NCI-H1694 (cell line): ENCODE results near the gene CNOT2.
"Not testable (repeated sequence)": the region's sequence is repeated elsewhere in the genome, so short reads cannot be mapped to it uniquely, and the experiment has no call there.

Experiments used
- DNase-seq: peaks from one replicate; lab custom pipeline; 2025; lab: John Stamatoyannopoulos, UW

The CNOT2 gene

DNA sequence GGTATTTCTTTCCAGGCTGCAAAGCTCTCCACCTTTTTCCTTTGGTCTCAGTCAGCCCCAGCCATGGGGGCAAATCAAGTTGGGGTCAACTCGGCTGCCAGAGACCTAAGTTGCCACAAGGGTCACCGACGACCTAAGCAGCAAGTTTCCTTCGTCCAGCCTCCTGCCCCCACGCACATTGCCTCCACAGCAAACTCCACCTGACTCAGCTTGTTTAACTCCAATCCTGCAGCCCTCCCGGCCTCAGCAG lies 122.1 kb downstream of the CNOT2 start:
- DNase-seq, result no peak

DNA sequence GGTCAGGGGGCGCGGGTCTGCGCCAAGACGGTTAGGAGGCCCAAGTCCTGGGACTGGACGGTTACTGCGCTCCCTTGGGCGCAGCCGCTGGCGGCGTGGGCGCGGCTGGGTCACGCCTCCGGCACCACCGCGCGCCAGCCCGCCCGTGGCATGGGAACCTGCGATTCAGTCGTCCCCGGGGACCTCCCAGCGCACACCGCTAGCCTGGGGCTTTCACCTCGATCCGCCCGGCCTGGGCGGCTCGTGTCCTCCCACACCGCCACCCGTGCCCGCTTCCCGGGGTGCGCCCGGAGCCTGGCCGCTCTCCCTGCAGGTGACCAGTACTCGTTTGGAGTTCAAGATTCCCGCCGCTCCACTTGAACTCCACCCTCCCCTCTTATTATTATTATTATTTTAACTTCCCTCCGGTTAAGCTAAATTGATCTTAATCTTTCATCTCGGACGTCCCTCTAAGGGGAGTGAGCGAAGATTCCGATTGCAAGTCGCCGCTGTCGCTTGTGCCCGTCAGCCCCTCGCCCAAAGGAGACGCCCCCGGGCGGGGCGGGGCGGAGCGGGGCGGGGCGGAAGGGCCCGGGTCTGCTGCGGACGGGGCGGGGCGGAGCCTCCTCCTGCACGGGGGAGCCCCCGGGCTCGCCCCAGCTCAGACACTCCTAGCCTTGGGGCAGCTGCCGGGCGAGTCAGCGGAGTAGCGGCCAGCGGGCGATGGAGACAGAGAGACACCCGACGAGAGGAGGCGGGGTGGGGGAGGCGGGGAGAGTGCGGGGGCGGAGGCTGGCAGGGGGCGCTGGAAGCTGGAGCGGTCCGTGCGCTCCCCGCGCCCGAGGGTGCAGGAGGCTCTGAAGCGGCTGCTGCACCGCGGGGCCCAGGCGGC lies 122.7 kb downstream of the CNOT2 start, which contains the start of gene KCNMB4:
Gene KCNMB4, plus strand, starts transcription at position 643 of the 871 bp plus-strand sequence. CDS start 445 bp downstream, outside the sequence.
- DNase-seq, result peak; percentile 20

DNA sequence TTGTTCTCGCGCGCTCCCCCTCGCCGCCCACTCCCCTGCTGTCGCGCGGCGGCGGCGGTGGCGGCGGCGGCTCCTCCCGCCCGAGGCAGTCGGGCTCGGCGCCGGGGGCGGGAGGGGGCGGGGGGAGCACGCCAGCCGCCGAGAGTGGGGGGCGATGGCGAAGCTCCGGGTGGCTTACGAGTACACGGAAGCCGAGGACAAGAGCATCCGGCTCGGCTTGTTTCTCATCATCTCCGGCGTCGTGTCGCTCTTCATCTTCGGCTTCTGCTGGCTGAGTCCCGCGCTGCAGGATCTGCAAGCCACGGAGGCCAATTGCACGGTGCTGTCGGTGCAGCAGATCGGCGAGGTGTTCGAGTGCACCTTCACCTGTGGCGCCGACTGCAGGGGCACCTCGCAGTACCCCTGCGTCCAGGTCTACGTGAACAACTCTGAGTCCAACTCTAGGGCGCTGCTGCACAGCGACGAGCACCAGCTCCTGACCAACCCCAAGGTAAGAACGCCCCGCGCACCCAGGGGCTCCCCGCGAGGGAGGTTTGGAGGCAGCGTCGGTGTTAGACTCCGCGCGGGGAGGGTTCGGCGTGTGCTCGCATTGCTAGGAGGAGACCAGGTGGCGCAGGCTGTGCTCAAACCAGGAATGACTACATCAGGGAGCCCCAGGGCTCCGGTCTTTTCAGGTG lies 123.5 kb downstream of the CNOT2 start:
- no peak for DNase-seq

- DNase-seq, result no peak
Measured at GRCh38 chr12:70367258-70368141, 124.3 kb downstream of the CNOT2 start.

- no peak for DNase-seq
Measured at GRCh38 chr12:70372881-70373280, 129.6 kb downstream of the CNOT2 start.

DNA sequence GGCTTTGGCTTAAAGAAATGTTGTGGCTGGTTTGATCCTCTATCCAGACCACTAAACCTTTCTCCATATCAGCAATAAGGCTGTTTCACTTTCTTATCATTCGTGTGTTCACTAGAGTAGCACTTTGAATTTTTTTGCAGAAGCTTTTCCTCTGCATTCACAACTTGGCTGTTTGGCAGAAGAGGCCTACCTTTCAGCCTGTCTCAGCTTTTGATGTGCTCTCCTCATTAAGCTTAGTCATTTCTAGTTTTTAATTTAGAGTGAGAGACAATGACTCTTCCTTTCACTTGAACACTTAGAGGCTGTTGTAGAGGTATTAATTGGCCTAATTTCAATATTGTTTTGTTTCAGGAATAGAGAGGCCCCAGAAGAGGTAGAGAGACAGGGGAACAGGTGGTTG lies 136.6 kb downstream of the CNOT2 start:
- no peak for DNase-seq

GRCh38 chr12:70383484-70383883 lies 140.3 kb downstream of the CNOT2 start:
- DNase-seq, result no peak

- DNase-seq, result no peak
Measured at GRCh38 chr12:70383886-70384285, 140.7 kb downstream of the CNOT2 start.

- DNase-seq, result no peak
Measured at GRCh38 chr12:70386771-70387170, 143.5 kb downstream of the CNOT2 start.

GRCh38 chr12:70389678-70390077 lies 146.4 kb downstream of the CNOT2 start:
- no peak for DNase-seq

GRCh38 chr12:70392631-70393030 lies 149.4 kb downstream of the CNOT2 start:
- not testable (repeated sequence) for DNase-seq

DNA sequence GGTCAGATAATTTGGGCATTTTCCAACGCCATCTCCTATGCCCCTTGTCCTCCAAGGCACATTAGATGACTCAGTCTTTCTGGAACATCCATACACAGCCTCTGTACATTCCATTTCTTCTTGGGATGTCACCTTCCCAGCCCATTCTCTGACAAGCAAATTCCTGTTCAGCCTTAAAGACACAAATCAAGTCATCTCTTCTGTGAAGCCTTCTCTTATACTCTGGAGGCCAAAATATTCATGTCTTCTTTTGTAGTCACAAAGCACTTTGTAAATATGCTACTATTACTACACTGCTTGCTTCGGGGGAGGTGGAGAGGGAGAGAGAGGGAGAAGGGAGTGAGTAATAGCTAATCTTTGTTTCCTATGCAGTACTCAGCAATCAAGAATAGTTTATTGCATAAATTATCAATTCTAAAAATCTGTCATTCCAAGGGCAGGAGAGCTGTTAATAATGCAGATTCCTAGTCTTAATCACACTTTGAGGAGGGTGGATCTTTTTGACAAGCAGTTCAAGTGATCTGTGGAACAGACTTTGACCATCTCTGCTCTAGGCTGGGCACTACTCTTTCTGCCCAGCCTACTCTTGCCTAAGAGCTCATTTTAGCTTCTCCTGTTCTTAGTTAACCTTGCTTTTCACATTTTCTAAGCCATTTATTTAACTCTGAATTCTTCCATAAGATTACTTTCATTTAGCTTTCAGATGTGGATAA lies 150.7 kb downstream of the CNOT2 start:
- DNase-seq, result no peak

DNA sequence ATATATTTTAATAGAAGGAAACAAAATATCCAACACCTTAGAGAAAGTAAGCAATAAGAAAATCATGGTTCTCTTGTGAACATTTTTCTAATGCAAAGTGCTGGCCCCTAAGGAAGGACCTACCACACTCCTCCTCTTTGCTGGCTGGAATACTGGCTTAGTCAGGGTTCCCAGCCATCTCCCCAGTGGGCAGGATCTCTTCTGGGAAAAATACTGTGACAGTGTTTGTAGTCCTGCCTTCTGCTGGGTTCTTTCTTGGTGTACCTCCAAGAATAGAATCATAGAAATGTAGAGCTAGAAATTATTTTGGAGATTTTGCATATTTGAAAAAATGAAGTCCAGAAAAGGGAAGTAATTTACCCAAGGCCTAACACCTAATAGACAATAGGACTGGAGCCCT lies 154.8 kb downstream of the CNOT2 start:
- DNase-seq, result no peak

- DNase-seq, result no peak
Measured at GRCh38 chr12:70398862-70399261, 155.6 kb downstream of the CNOT2 start.

GRCh38 chr12:70399311-70399710 lies 156.1 kb downstream of the CNOT2 start:
- DNase-seq, result no peak

- DNase-seq, result no peak
Measured at GRCh38 chr12:70400124-70400523, 156.9 kb downstream of the CNOT2 start.

GRCh38 chr12:70402597-70402996 lies 159.4 kb downstream of the CNOT2 start:
- no peak for DNase-seq

- DNase-seq, result no peak
Measured at GRCh38 chr12:70403826-70404225, 160.6 kb downstream of the CNOT2 start.
